HEK293 (cell line): ENCODE results near the gene DOCK7.
A peak's percentile ranks its signal among the peaks of the same experiment; 100 is the strongest.

ENCODE experiments used
- CTCF ChIA-PET: fragments of 350-600 bp; formaldehyde crosslinking; extraction: SDS; loops from one replicate; lab custom pipeline; 2021; ENCODE audit warnings: antibody characterized with exemption; lab: Yijun Ruan, JAX
- POLR2A ChIA-PET: fragments of 300-600 bp; formaldehyde crosslinking; extraction: SDS; loops from one replicate; lab custom pipeline; 2020; ENCODE audit warnings: antibody characterized with exemption, inconsistent platforms; lab: Yijun Ruan, JAX
- H3K27ac ChIP-seq: fragments of 200-500 bp; sonication (Bioruptor generic); 2 replicates; pipeline ENCODE4 v1.5.1; 2014; ENCODE audit warnings: low read depth, low read length, control low read depth, inconsistent platforms; ENCODE audit errors: extremely low read depth
- H3K36me3 ChIP-seq, 2 experiments: fragments of 200-500 bp in 1 of 2; sonication (Bioruptor generic) in 1 of 2; 1 replicate in 1 of 2; 2 replicates in 1 of 2; pipeline ENCODE4 v1.5.1; 2014 to 2017; ENCODE audit warnings: inconsistent platforms in 2 of 2, low read length in 2 of 2; ENCODE audit not compliant: control insufficient read depth in 2 of 2, insufficient read depth in 1 of 2
- H3K4me1 ChIP-seq: fragments of 200-500 bp; sonication (Bioruptor generic); 2 replicates; pipeline ENCODE4 v1.5.1; 2014; ENCODE audit warnings: mild to moderate bottlenecking, low read length, inconsistent platforms; ENCODE audit not compliant: control insufficient read depth, insufficient read depth
- H3K4me3 ChIP-seq: 2 replicates; pipeline ENCODE4 v1.5.1; 2011; ENCODE audit warnings: low read depth, mild to moderate bottlenecking, control low read depth, low read length, moderate library complexity
- H3K9me3 ChIP-seq: fragments of 200-500 bp; sonication (Bioruptor generic); 2 replicates; pipeline ENCODE4 v1.5.1; 2014; ENCODE audit warnings: low read depth, low read length, inconsistent platforms; ENCODE audit not compliant: control insufficient read depth, insufficient read depth
- GLI4 ChIP-seq: fragments of 450-650 bp; formaldehyde crosslinking; IDR thresholded peaks from 2 replicates; pipeline ENCODE4 v1.5.1; 2016; ENCODE audit warnings: missing biosample characterization, missing genetic modification characterization
- MZF1 ChIP-seq: fragments of 450-650 bp; formaldehyde crosslinking; IDR thresholded peaks from 2 replicates; pipeline ENCODE4 v1.5.1; 2017; ENCODE audit warnings: missing biosample characterization, missing genetic modification characterization, borderline replicate concordance
- REPIN1 ChIP-seq: fragments of 450-650 bp; formaldehyde crosslinking; IDR thresholded peaks from 2 replicates; pipeline ENCODE4 v1.5.1; 2017; ENCODE audit warnings: missing biosample characterization, missing genetic modification characterization, low read depth
- SETDB1 ChIP-seq: IDR thresholded peaks from one replicate; pipeline ENCODE4 v1.6.1; 2017; ENCODE audit warnings: mild to moderate bottlenecking, low read length, moderate library complexity, mixed read lengths; ENCODE audit not compliant: insufficient read length
- ZBTB8A ChIP-seq: fragments of 450-650 bp; formaldehyde crosslinking; IDR thresholded peaks from 2 replicates; pipeline ENCODE4 v1.5.1; 2016; ENCODE audit warnings: missing biosample characterization, missing genetic modification characterization
- ZFHX2 ChIP-seq: fragments of 450-650 bp; formaldehyde crosslinking; conservative IDR thresholded peaks from 2 replicates; pipeline ENCODE4 v1.5.1; 2016; ENCODE audit warnings: missing biosample characterization, missing genetic modification characterization
- ZNF112 ChIP-seq: fragments of 450-650 bp; formaldehyde crosslinking; IDR thresholded peaks from 2 replicates; pipeline ENCODE4 v1.5.0; 2017; ENCODE audit warnings: missing biosample characterization, missing genetic modification characterization
- ZNF138 ChIP-seq: fragments of 450-650 bp; formaldehyde crosslinking; IDR thresholded peaks from 2 replicates; pipeline ENCODE4 v1.5.1; 2016; ENCODE audit warnings: missing biosample characterization, missing genetic modification characterization, borderline replicate concordance
- ZNF157 ChIP-seq: fragments of 450-650 bp; formaldehyde crosslinking; IDR thresholded peaks from 2 replicates; pipeline ENCODE4 v1.5.1; 2016; ENCODE audit warnings: missing biosample characterization, missing genetic modification characterization
- ZNF16 ChIP-seq: fragments of 450-650 bp; formaldehyde crosslinking; IDR thresholded peaks from 2 replicates; pipeline ENCODE4 v1.5.1; 2016; ENCODE audit warnings: low read depth, missing biosample characterization, missing genetic modification characterization
- ZNF266 ChIP-seq: fragments of 450-650 bp; formaldehyde crosslinking; IDR thresholded peaks from 2 replicates; pipeline ENCODE4 v1.5.1; 2016; ENCODE audit warnings: missing biosample characterization, missing genetic modification characterization, low read depth
- ZNF324 ChIP-seq: fragments of 450-650 bp; formaldehyde crosslinking; IDR thresholded peaks from 2 replicates; pipeline ENCODE4 v1.5.1; 2016; ENCODE audit warnings: missing biosample characterization, missing genetic modification characterization
- ZNF341 ChIP-seq: fragments of 450-650 bp; formaldehyde crosslinking; IDR thresholded peaks from 2 replicates; pipeline ENCODE4; 2016; ENCODE audit warnings: low read depth, missing biosample characterization, missing genetic modification characterization
- ZNF404 ChIP-seq: fragments of 450-650 bp; formaldehyde crosslinking; IDR thresholded peaks from 2 replicates; pipeline ENCODE4 v1.5.1; 2017; ENCODE audit warnings: missing biosample characterization, missing genetic modification characterization
- ZNF416 ChIP-seq: fragments of 450-650 bp; formaldehyde crosslinking; IDR thresholded peaks from 2 replicates; pipeline ENCODE4 v1.5.1; 2016; ENCODE audit warnings: missing biosample characterization, missing genetic modification characterization
- ZNF423 ChIP-seq: fragments of 450-650 bp; formaldehyde crosslinking; IDR thresholded peaks from 2 replicates; pipeline ENCODE4 v1.5.1; 2016; ENCODE audit warnings: missing biosample characterization, missing genetic modification characterization
- ZNF529 ChIP-seq: fragments of 450-650 bp; formaldehyde crosslinking; IDR thresholded peaks from 2 replicates; pipeline ENCODE4 v1.5.1; 2017; ENCODE audit warnings: missing genetic modification characterization, missing biosample characterization; ENCODE audit not compliant: insufficient replicate concordance
- ZNF549 ChIP-seq: fragments of 450-650 bp; IDR thresholded peaks from 2 replicates; pipeline ENCODE4 v1.5.1; 2018; ENCODE audit warnings: missing biosample characterization, missing genetic modification characterization, mild to moderate bottlenecking, inconsistent platforms, moderate library complexity
- ZNF561 ChIP-seq: fragments of 450-650 bp; IDR thresholded peaks from 2 replicates; pipeline ENCODE4 v1.5.1; 2018; ENCODE audit warnings: missing biosample characterization, missing genetic modification characterization, borderline replicate concordance
- ZNF600 ChIP-seq: fragments of 450-650 bp; formaldehyde crosslinking; IDR thresholded peaks from 2 replicates; pipeline ENCODE4 v1.5.1; 2016; ENCODE audit warnings: missing biosample characterization, missing genetic modification characterization
- ZNF629 ChIP-seq: fragments of 450-650 bp; formaldehyde crosslinking; IDR thresholded peaks from 2 replicates; pipeline ENCODE4 v1.5.1; 2017; ENCODE audit warnings: missing biosample characterization, missing genetic modification characterization
- ZNF658 ChIP-seq: fragments of 450-650 bp; formaldehyde crosslinking; IDR thresholded peaks from 2 replicates; pipeline ENCODE4; 2016; ENCODE audit warnings: missing biosample characterization, missing genetic modification characterization
- ZNF747 ChIP-seq: fragments of 450-650 bp; formaldehyde crosslinking; IDR thresholded peaks from 2 replicates; pipeline ENCODE4 v1.5.1; 2016; ENCODE audit warnings: missing biosample characterization, missing genetic modification characterization
- ZNF843 ChIP-seq: fragments of 450-650 bp; formaldehyde crosslinking; IDR thresholded peaks from 2 replicates; pipeline ENCODE4 v1.5.1; 2016; ENCODE audit warnings: missing biosample characterization, missing genetic modification characterization
- ZSCAN30 ChIP-seq: fragments of 450-650 bp; IDR thresholded peaks from 2 replicates; pipeline ENCODE4 v1.5.1; 2018; ENCODE audit warnings: missing biosample characterization, mild to moderate bottlenecking, missing genetic modification characterization, moderate library complexity
- TF ChIP-seq, protein P1 (sequence below): fragments of 450-650 bp; formaldehyde crosslinking; IDR thresholded peaks from 2 replicates; pipeline ENCODE4 v1.5.1; 2017; ENCODE audit warnings: missing biosample characterization, missing genetic modification characterization
- TF ChIP-seq, protein P2 (sequence below): fragments of 450-650 bp; formaldehyde crosslinking; optimal IDR thresholded peaks from 2 replicates; pipeline ENCODE3; 2016; ENCODE audit warnings: missing biosample characterization, mild to moderate bottlenecking, missing genetic modification characterization

The DOCK7 gene

DNA sequence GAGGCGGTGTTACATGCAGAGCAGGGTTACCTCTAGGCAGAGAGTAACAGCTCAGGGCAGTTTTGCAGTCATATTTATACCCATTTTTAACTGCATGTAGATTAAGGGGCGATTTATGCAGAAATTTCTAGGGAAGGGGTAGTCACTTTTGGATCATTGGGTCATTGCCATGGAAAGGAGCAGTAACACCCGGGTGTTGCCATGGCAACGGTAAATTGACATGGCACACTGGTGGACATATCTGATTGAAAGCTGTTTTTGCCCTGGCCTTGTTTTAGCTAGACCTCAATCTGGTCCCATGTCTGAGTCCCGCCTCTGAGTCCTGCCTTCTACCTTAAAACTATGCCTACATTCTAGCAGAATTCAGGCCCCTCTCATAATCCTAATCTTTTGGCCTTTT lies 263.1 kb downstream of the DOCK7 start:
- no peak overlapping the region for H3K27ac ChIP-seq
- H3K36me3 ChIP-seq = no peaks in the 10 kb centered on the region
- no peaks in the 10 kb centered on the region for H3K9me3 ChIP-seq
- CTCF ChIA-PET = interaction anchor here (1.4 kb wide), 1 partner anchor 18 kb away, joined by 3 read pairs; no protein-coding TSS in a partner anchor
- no peak overlapping the region for H3K4me3 ChIP-seq
- no peaks in the 10 kb centered on the region for H3K4me1 ChIP-seq
- POLR2A ChIA-PET = interaction anchor here (2.4 kb wide), 1 partner anchor 11 kb away, joined by 11 read pairs; the partner anchor contains the start of gene USP1
- TF ChIP-seq ZNF138 (no peak), ZNF843 (no peak), ZSCAN30 (tag by site-specific recombination) (no peak), ZNF561 (tag by site-specific recombination) (no peak), ZNF404 (tag by site-specific recombination) (no peak), GLI4 (tag by site-specific recombination) (no peak), ZNF423 (no peak), ZBTB8A (tag by site-specific recombination) (no peak), ZNF157 (no peak), ZNF416 (no peak), ZNF266 (tag by site-specific recombination) (no peak), ZNF16 (no peak), ZNF600 (tag by site-specific recombination) (no peak), ZNF629 (tag by site-specific recombination) (no peak), ZNF112 (tag by site-specific recombination) (no peak), ZNF658 (tag by site-specific recombination) (no peak), REPIN1 (tag by site-specific recombination) (no peak), ZNF549 (tag by site-specific recombination) (no peak)

DNA sequence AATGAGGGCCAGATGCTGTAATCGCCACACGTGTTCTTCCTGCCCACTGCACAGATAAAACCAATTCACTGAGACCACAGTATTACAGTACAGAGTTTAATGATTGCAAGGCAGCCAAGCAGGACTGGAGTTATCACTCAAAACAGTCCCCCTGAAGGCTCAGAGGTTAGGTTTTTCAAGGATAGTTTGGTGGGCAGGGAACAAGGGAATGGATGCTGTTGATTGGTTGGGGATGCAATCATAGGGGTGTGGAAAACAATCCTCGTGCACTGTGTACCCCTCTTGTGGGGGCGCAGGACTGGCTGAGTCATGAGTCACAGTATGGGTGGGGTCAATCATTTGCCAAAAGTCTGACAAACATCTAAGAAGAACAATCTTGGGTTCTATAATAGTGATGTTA lies 263.8 kb downstream of the DOCK7 start:
- H3K9me3 ChIP-seq = no peaks in the 10 kb centered on the region
- H3K4me1 ChIP-seq = no peaks in the 10 kb centered on the region
- TF ChIP-seq ZNF324 (tag by site-specific recombination) (no peak), ZFHX2 (tag by site-specific recombination) (peak; percentile 31; the same call in 1 of the 2 replicates), ZNF529 (tag by site-specific recombination) (no peak)
- H3K4me3 ChIP-seq = no peak overlapping the region
- CTCF ChIA-PET = interaction anchor here (1.4 kb wide), 1 partner anchor 18 kb away, joined by 3 read pairs; no protein-coding TSS in a partner anchor
- H3K36me3 ChIP-seq = no peaks in the 10 kb centered on the region
- POLR2A ChIA-PET = interaction anchor here (2.4 kb wide), 1 partner anchor 12 kb away, joined by 11 read pairs; the partner anchor contains the start of gene USP1
- no peak overlapping the region for H3K27ac ChIP-seq

DNA sequence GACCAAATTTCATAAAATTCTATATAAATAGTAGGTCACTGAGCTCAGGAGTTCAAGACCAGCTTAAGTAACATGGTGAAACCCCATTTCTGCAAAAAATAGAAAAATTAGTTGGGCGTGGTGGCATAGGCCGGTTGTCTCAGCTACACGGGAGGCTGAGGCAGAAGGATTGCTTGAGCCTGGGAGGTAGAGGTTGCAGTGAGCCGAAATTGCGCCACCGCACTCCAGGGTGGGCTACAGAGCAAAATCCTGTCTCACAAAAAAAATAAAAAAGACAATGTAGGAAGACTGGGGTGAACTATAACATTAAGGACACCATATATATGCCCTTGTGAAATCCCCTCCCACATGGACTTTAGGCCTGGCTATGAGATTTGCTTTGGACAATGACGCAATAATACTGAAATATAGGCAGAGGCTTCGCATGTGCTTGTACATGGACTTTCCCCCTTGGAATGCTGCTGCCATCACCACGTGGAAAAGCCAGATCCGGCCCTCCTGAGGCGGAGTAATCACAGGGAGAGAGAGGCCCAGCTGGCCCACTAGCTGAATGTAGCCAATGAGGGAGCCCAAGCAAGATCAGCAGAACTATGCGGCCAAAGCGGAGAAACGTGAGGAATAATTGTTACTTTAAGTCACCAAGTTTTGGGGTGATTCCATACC lies 264.5 kb downstream of the DOCK7 start:
- ChIA-PET CTCF (interaction anchor here (0.8 kb wide), 1 partner anchor 15 kb away, joined by 3 read pairs; no protein-coding TSS in a partner anchor), POLR2A (interaction anchor here (0.7 to 2.4 kb wide), 2 partner anchors 13 to 342 kb away, joined by 3 to 11 read pairs; partner anchors contain the start of gene USP1)
- Histone ChIP-seq H3K4me3 (no peak overlapping the region), H3K27ac (no peak overlapping the region), H3K36me3 (no peaks in the 10 kb centered on the region), H3K4me1 (no peaks in the 10 kb centered on the region), H3K9me3 (no peaks in the 10 kb centered on the region)
- TF ChIP-seq, protein P1, sequence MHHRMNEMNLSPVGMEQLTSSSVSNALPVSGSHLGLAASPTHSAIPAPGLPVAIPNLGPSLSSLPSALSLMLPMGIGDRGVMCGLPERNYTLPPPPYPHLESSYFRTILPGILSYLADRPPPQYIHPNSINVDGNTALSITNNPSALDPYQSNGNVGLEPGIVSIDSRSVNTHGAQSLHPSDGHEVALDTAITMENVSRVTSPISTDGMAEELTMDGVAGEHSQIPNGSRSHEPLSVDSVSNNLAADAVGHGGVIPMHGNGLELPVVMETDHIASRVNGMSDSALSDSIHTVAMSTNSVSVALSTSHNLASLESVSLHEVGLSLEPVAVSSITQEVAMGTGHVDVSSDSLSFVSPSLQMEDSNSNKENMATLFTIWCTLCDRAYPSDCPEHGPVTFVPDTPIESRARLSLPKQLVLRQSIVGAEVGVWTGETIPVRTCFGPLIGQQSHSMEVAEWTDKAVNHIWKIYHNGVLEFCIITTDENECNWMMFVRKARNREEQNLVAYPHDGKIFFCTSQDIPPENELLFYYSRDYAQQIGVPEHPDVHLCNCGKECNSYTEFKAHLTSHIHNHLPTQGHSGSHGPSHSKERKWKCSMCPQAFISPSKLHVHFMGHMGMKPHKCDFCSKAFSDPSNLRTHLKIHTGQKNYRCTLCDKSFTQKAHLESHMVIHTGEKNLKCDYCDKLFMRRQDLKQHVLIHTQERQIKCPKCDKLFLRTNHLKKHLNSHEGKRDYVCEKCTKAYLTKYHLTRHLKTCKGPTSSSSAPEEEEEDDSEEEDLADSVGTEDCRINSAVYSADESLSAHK (tag by site-specific recombination) = no peak
- TF ChIP-seq SETDB1 (no peak), ZNF341 (tag by site-specific recombination) (no peak), ZBTB8A (tag by site-specific recombination) (no peak), MZF1 (tag by site-specific recombination) (no peak), ZNF747 (tag by site-specific recombination) (no peak)
- TF ChIP-seq, protein P2, sequence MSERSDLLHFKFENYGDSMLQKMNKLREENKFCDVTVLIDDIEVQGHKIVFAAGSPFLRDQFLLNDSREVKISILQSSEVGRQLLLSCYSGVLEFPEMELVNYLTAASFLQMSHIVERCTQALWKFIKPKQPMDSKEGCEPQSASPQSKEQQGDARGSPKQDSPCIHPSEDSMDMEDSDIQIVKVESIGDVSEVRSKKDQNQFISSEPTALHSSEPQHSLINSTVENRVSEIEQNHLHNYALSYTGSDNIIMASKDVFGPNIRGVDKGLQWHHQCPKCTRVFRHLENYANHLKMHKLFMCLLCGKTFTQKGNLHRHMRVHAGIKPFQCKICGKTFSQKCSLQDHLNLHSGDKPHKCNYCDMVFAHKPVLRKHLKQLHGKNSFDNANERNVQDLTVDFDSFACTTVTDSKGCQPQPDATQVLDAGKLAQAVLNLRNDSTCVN = no peak
